Fibroblast of skin of right quadriceps (primary cell): ENCODE data around the gene HASPIN.

Source experiments
- DNase-seq: peaks from one replicate; pipeline ENCODE4 v3.0.0-alpha.2; 2013

The HASPIN gene

GRCh38 chr17:3739422-3740124, 15.9 kb downstream of the HASPIN start:
- DNase-seq: no peak

- DNase-seq: no peak
These were observed 16.9 kb downstream of the HASPIN start for GRCh38 chr17:3740611-3741073.

- DNase-seq: no peak
These were observed 20.3 kb downstream of the HASPIN start for GRCh38 chr17:3744014-3744413.

GRCh38 chr17:3745071-3745470, 21.4 kb downstream of the HASPIN start:
- no peak for DNase-seq

- DNase-seq: no peak
These were observed 24.1 kb downstream of the HASPIN start for GRCh38 chr17:3747805-3748204.

- no peak for DNase-seq
These were observed 24.9 kb downstream of the HASPIN start for GRCh38 chr17:3748576-3748975.

- no peak for DNase-seq
These were observed 26.6 kb downstream of the HASPIN start for GRCh38 chr17:3750296-3750695.

- DNase-seq: no peak
These were observed 27.2 kb downstream of the HASPIN start for GRCh38 chr17:3750926-3751325.

GRCh38 chr17:3751836-3752235, 28.1 kb downstream of the HASPIN start:
- DNase-seq: no peak

GRCh38 chr17:3753624-3754023, 29.9 kb downstream of the HASPIN start:
- no peak for DNase-seq

- DNase-seq: no peak
These were observed 30.4 kb downstream of the HASPIN start for GRCh38 chr17:3754066-3754457.

GRCh38 chr17:3754458-3755334, 31.0 kb downstream of the HASPIN start:
- DNase-seq: no peak

GRCh38 chr17:3755335-3756030, 31.8 kb downstream of the HASPIN start:
- no peak for DNase-seq

GRCh38 chr17:3759597-3760216, 36.0 kb downstream of the HASPIN start:
- no peak for DNase-seq

- peak; percentile 15 for DNase-seq
These were observed 37.6 kb downstream of the HASPIN start for GRCh38 chr17:3761036-3761917.

GRCh38 chr17:3761918-3762380, 38.2 kb downstream of the HASPIN start:
- no peak for DNase-seq

- no peak for DNase-seq
These were observed 39.4 kb downstream of the HASPIN start for GRCh38 chr17:3762922-3763776.

- DNase-seq: no peak
These were observed 40.1 kb downstream of the HASPIN start for GRCh38 chr17:3763777-3764170.

- no peak for DNase-seq
These were observed 42.3 kb downstream of the HASPIN start for GRCh38 chr17:3765981-3766380.

- DNase-seq: no peak
These were observed 43.1 kb downstream of the HASPIN start for GRCh38 chr17:3766779-3767178.

- no peak for DNase-seq
These were observed 44.6 kb downstream of the HASPIN start for GRCh38 chr17:3768341-3768740.
